Spleen (tissue), 7 donors: ENCODE data around the gene MED25.

Experiments
- POLR2AphosphoS5 ChIP-seq, 3 donors: sonication (generic); formaldehyde crosslinking; IDR thresholded peaks; one replicate each; pipeline ENCODE4 v1.5.1; 2017; ENCODE audit warnings: antibody characterized with exemption in 3 of 3
- TF ChIP-seq, protein P1 (sequence below), 11 experiments: fragments of 200-600 bp in 7 of 11; fragments of 450-650 bp in 4 of 11; sonication (generic) in 4 of 11; IDR thresholded peaks in 8 of 11; conservative IDR thresholded peaks in 3 of 11; 1 replicate in 7 of 11; 2 replicates in 4 of 11; pipeline versions ENCODE4 v1.4.0 to v1.8.0; 2016 to 2021; ENCODE audit warnings: antibody characterized with exemption in 11 of 11, inconsistent platforms in 4 of 11, mild to moderate bottlenecking in 1 of 11
- donor health status: DM: no; HTN: no; CAD: no; lungs with moderate emphysema.
- donor health status: DM: no; HTN: no; CAD: no.
- donor health status: DM: no; HTN: no; CAD: no.

DNA sequence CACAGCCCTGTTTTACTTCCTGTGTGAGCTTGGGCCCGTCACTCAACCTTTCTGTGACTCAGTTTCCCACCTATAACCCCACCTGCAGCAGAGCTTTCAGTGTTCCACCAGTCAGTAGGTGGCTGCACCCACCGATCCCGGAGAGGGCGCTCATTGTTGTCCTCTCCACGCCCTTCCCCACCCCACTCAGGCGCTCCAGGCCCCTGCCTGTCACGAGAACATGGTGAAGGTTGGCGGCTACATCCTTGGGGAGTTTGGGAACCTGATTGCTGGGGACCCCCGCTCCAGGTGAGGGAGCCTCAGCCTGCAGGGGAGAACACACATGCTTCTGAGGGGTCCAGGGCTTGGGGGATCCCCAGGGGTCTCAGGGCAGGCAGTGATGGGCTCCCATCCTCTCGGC is 17.3 kb upstream of the MED25 start:
- no peak for TF ChIP-seq POLR2AphosphoS5 (IDR thresholded peaks at IDR 0.05)
- TF ChIP-seq, protein P1, sequence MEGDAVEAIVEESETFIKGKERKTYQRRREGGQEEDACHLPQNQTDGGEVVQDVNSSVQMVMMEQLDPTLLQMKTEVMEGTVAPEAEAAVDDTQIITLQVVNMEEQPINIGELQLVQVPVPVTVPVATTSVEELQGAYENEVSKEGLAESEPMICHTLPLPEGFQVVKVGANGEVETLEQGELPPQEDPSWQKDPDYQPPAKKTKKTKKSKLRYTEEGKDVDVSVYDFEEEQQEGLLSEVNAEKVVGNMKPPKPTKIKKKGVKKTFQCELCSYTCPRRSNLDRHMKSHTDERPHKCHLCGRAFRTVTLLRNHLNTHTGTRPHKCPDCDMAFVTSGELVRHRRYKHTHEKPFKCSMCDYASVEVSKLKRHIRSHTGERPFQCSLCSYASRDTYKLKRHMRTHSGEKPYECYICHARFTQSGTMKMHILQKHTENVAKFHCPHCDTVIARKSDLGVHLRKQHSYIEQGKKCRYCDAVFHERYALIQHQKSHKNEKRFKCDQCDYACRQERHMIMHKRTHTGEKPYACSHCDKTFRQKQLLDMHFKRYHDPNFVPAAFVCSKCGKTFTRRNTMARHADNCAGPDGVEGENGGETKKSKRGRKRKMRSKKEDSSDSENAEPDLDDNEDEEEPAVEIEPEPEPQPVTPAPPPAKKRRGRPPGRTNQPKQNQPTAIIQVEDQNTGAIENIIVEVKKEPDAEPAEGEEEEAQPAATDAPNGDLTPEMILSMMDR (IDR thresholded peaks at IDR 0.05 in 8 of 11, conservative IDR thresholded peaks at IDR 0.05 in 3 of 11): no peak
